SK-N-SH treated with all-trans-retinoic acid at 6 μM for 48 hours (cell line): ENCODE measurements around the gene LAP3.
A peak's percentile ranks its signal among the peaks of the same experiment; 100 is the strongest.

Experiments
- ATAC-seq: fragments of 200-7000 bp; cut with Tn5 transposase; 3 replicates; pipeline ENCODE4 v1.9.1; 2020; ENCODE audit warnings: mild to moderate bottlenecking, moderate library complexity
- ARNTL ChIP-seq: fragments of 450-650 bp; formaldehyde crosslinking; IDR thresholded peaks from 2 replicates; pipeline ENCODE4 v1.5.0; 2020; ENCODE audit warnings: low read depth, mild to moderate bottlenecking, moderate library complexity, borderline replicate concordance
- BACH2 ChIP-seq: fragments of 250-450 bp; sonication (Bioruptor Pico); IDR thresholded peaks from 2 replicates; pipeline ENCODE4 v1.9.0; 2021; ENCODE audit warnings: mild to moderate bottlenecking, borderline replicate concordance
- CSDC2 ChIP-seq: fragments of 250-450 bp; sonication (Bioruptor Pico); IDR thresholded peaks from 2 replicates; pipeline ENCODE4 v1.5.0; 2020; ENCODE audit warnings: mild to moderate bottlenecking, moderate library complexity
- ESRRG ChIP-seq: fragments of 250-450 bp; sonication (Bioruptor Pico); IDR thresholded peaks from 2 replicates; pipeline ENCODE4 v1.6.1; 2021; ENCODE audit warnings: mild to moderate bottlenecking
- GLIS3 ChIP-seq: fragments of 250-450 bp; sonication (Bioruptor Pico); IDR thresholded peaks from 2 replicates; pipeline ENCODE4 v1.5.0; 2020; ENCODE audit warnings: mild to moderate bottlenecking, moderate library complexity
- ISL1 ChIP-seq: fragments of 250-450 bp; sonication (Bioruptor Pico); IDR thresholded peaks from 2 replicates; pipeline ENCODE4 v2.1.2; 2022; ENCODE audit warnings: mild to moderate bottlenecking, moderate library complexity
- OSR1 ChIP-seq: fragments of 250-450 bp; sonication (Bioruptor Pico); IDR thresholded peaks from 2 replicates; pipeline ENCODE4 v1.8.0; 2022; ENCODE audit warnings: moderate library complexity, mild to moderate bottlenecking, inconsistent platforms
- PPARA ChIP-seq: fragments of 250-450 bp; sonication (Bioruptor Pico); IDR thresholded peaks from 2 replicates; pipeline ENCODE4 v1.5.0; 2020; ENCODE audit warnings: mild to moderate bottlenecking, borderline replicate concordance
- SNAI2 ChIP-seq: fragments of 250-450 bp; sonication (Bioruptor Pico); IDR thresholded peaks from 2 replicates; pipeline ENCODE4 v1.5.0; 2020; ENCODE audit warnings: mild to moderate bottlenecking, moderate library complexity
- TCF4 ChIP-seq: fragments of 250-450 bp; sonication (Bioruptor Pico); IDR thresholded peaks from 2 replicates; pipeline ENCODE4 v1.8.0; 2021; ENCODE audit warnings: mild to moderate bottlenecking, moderate library complexity, borderline replicate concordance
- TOX ChIP-seq: fragments of 250-450 bp; sonication (Bioruptor Pico); IDR thresholded peaks from 2 replicates; pipeline ENCODE4 v1.8.0; 2021; ENCODE audit warnings: mild to moderate bottlenecking, moderate library complexity, borderline replicate concordance
- ZC3H10 ChIP-seq: fragments of 250-450 bp; sonication (Bioruptor Pico); IDR thresholded peaks from 2 replicates; pipeline ENCODE4 v1.5.1; 2021; ENCODE audit warnings: mild to moderate bottlenecking, moderate library complexity
- ZFP3 ChIP-seq: fragments of 250-450 bp; sonication (Bioruptor Pico); IDR thresholded peaks from 2 replicates; pipeline ENCODE4 v1.5.0; 2020; ENCODE audit warnings: mild to moderate bottlenecking, moderate library complexity
- ZFP30 ChIP-seq: fragments of 450-650 bp; formaldehyde crosslinking; IDR thresholded peaks from 2 replicates; pipeline ENCODE4 v1.5.0; 2022; ENCODE audit warnings: mild to moderate bottlenecking, moderate library complexity
- ZNF565 ChIP-seq: fragments of 450-650 bp; formaldehyde crosslinking; conservative IDR thresholded peaks from 2 replicates; pipeline ENCODE4 v1.5.0; 2020; ENCODE audit warnings: low read depth, mild to moderate bottlenecking, moderate library complexity
- ZNF70 ChIP-seq: fragments of 450-650 bp; formaldehyde crosslinking; IDR thresholded peaks from 2 replicates; pipeline ENCODE4 v1.5.0; 2020; ENCODE audit warnings: mild to moderate bottlenecking, moderate library complexity
- ZNF8 ChIP-seq: fragments of 450-650 bp; formaldehyde crosslinking; IDR thresholded peaks from 2 replicates; pipeline ENCODE4 v1.5.0; 2020; ENCODE audit warnings: mild to moderate bottlenecking, moderate library complexity
- TF ChIP-seq, protein P1 (sequence below): fragments of 250-450 bp; sonication (Bioruptor Pico); IDR thresholded peaks from 2 replicates; pipeline ENCODE4 v1.5.1; 2021; ENCODE audit warnings: mild to moderate bottlenecking, moderate library complexity
- TF ChIP-seq, protein P2 (sequence below): fragments of 250-450 bp; sonication (Bioruptor Pico); IDR thresholded peaks from 2 replicates; pipeline ENCODE4 v1.8.0; 2021; ENCODE audit warnings: low read depth, mild to moderate bottlenecking, moderate library complexity, borderline replicate concordance
- TF ChIP-seq, protein P3 (sequence below): fragments of 250-450 bp; sonication (Bioruptor Pico); IDR thresholded peaks from 2 replicates; pipeline ENCODE4 v1.5.1; 2020; ENCODE audit warnings: low read depth, mild to moderate bottlenecking, moderate library complexity
- TF ChIP-seq, protein P4 (sequence below): fragments of 250-450 bp; sonication (Bioruptor Pico); IDR thresholded peaks from 2 replicates; pipeline ENCODE4 v1.8.0; 2020; ENCODE audit warnings: mild to moderate bottlenecking, moderate library complexity, borderline replicate concordance

The LAP3 gene

DNA sequence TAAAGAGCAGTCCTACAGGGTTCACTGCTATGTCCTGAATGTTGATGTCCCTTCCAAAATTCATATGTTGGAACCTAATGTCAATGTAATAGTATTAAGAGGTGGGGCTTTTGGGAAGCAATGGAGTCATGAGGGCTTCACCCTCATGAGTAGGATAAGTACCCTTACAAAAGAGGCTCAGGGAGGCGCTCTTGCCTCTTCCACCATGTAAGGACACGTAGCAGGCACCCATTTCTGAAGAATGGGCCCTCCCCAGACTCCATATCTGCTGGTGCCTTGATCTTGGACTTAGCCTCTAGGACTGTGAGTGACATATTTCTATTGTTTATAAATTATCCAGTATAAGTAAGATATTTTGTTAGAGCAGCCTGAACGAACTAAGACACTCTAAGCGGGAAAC is 53.2 kb downstream of the LAP3 start:
- ATAC-seq, result no peak
- no peak for TF ChIP-seq ZFP30

DNA sequence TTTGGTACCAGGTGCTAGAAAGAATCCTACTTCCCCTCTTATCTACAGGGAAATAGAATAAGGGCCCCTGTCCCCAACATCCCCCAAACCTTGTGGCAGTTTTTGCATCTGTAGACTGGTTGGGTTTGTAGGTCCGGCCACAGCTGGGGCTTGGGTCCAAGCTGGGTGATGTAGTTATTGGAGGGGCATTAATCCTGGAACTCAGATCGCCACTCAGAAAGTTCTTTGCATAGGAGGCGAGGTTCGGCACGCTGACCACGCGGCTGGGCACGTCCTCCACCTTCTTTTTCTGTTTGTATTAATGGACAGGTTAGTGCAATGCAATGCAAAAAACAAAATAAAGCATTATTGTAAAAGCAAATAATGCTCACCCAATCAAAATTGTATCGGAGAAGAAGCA is 56.6 kb downstream of the LAP3 start:
- no peak for TF ChIP-seq ZNF8 (CRISPR knock-in tag)
- TF ChIP-seq, protein P1, sequence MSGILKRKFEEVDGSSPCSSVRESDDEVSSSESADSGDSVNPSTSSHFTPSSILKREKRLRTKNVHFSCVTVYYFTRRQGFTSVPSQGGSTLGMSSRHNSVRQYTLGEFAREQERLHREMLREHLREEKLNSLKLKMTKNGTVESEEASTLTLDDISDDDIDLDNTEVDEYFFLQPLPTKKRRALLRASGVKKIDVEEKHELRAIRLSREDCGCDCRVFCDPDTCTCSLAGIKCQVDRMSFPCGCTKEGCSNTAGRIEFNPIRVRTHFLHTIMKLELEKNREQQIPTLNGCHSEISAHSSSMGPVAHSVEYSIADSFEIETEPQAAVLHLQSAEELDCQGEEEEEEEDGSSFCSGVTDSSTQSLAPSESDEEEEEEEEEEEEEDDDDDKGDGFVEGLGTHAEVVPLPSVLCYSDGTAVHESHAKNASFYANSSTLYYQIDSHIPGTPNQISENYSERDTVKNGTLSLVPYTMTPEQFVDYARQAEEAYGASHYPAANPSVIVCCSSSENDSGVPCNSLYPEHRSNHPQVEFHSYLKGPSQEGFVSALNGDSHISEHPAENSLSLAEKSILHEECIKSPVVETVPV (CRISPR knock-in tag), result no peak
- TF ChIP-seq, all 23 proteins: peak for 0
- ATAC-seq, result no peak

DNA sequence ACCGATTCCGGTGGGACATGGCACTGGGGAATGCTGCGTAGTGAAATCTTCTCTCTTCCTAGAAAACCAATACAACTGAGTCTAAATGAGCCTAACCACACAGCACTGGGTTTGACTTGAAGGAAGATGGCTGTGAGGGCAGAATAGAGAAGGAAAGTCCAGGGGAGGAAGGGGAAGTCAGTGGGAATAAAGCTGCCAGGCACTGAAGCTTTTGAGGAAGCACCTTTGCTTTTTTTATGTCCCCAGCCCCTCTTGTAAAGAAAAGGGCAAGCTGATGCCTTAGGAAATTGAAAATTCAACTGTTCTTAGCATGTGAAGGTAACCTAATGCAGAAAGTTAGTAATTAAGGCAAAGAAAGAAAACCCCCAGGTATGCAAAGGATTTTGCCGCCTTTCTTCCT is 58.1 kb downstream of the LAP3 start:
- TF ChIP-seq ZNF70 (CRISPR knock-in tag) (no peak), ISL1 (CRISPR knock-in tag) (no peak)
- TF ChIP-seq, all 23 proteins: peak for 0
- no peak for ATAC-seq

DNA sequence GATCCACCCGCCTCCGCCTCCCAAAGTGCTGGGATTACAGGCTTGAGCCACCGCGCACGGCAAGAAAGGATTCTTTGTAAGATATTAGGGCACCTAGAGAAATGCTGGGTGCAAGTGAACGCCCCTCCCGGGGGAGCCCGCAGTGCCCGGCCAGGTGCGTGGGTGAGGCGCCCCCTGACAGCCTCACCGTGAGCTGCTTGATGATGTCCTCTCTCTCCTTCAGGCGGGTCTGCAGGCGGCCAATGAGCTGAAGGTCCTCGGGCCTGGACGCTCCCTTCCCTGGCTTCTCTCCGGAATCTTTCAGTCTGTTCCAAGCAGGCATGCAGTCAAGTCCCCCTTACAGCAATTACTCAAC is 59.3 kb downstream of the LAP3 start:
- peak; percentile 31 for ATAC-seq
- TF ChIP-seq PPARA (CRISPR knock-in tag) (no peak), GLIS3 (no peak), ARNTL (no peak), ZNF565 (no peak), ZFP30 (no peak), BACH2 (CRISPR knock-in tag) (no peak), TCF4 (no peak), CSDC2 (no peak), OSR1 (CRISPR knock-in tag) (no peak), SNAI2 (CRISPR knock-in tag) (no peak), ZFP3 (no peak), ISL1 (CRISPR knock-in tag) (no peak)
- TF ChIP-seq, protein P1 (CRISPR knock-in tag), result no peak
- TF ChIP-seq, protein P2, sequence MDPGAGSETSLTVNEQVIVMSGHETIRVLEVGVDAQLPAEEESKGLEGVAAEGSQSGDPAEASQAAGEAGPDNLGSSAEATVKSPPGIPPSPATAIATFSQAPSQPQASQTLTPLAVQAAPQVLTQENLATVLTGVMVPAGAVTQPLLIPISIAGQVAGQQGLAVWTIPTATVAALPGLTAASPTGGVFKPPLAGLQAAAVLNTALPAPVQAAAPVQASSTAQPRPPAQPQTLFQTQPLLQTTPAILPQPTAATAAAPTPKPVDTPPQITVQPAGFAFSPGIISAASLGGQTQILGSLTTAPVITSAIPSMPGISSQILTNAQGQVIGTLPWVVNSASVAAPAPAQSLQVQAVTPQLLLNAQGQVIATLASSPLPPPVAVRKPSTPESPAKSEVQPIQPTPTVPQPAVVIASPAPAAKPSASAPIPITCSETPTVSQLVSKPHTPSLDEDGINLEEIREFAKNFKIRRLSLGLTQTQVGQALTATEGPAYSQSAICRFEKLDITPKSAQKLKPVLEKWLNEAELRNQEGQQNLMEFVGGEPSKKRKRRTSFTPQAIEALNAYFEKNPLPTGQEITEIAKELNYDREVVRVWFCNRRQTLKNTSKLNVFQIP (CRISPR knock-in tag), result no peak
- TF ChIP-seq, protein P3, sequence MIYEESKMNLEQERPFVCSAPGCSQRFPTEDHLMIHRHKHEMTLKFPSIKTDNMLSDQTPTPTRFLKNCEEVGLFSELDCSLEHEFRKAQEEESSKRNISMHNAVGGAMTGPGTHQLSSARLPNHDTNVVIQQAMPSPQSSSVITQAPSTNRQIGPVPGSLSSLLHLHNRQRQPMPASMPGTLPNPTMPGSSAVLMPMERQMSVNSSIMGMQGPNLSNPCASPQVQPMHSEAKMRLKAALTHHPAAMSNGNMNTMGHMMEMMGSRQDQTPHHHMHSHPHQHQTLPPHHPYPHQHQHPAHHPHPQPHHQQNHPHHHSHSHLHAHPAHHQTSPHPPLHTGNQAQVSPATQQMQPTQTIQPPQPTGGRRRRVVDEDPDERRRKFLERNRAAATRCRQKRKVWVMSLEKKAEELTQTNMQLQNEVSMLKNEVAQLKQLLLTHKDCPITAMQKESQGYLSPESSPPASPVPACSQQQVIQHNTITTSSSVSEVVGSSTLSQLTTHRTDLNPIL, result no peak
- TF ChIP-seq, protein P4, sequence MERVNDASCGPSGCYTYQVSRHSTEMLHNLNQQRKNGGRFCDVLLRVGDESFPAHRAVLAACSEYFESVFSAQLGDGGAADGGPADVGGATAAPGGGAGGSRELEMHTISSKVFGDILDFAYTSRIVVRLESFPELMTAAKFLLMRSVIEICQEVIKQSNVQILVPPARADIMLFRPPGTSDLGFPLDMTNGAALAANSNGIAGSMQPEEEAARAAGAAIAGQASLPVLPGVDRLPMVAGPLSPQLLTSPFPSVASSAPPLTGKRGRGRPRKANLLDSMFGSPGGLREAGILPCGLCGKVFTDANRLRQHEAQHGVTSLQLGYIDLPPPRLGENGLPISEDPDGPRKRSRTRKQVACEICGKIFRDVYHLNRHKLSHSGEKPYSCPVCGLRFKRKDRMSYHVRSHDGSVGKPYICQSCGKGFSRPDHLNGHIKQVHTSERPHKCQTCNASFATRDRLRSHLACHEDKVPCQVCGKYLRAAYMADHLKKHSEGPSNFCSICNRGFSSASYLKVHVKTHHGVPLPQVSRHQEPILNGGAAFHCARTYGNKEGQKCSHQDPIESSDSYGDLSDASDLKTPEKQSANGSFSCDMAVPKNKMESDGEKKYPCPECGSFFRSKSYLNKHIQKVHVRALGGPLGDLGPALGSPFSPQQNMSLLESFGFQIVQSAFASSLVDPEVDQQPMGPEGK (CRISPR knock-in tag), result no peak

DNA sequence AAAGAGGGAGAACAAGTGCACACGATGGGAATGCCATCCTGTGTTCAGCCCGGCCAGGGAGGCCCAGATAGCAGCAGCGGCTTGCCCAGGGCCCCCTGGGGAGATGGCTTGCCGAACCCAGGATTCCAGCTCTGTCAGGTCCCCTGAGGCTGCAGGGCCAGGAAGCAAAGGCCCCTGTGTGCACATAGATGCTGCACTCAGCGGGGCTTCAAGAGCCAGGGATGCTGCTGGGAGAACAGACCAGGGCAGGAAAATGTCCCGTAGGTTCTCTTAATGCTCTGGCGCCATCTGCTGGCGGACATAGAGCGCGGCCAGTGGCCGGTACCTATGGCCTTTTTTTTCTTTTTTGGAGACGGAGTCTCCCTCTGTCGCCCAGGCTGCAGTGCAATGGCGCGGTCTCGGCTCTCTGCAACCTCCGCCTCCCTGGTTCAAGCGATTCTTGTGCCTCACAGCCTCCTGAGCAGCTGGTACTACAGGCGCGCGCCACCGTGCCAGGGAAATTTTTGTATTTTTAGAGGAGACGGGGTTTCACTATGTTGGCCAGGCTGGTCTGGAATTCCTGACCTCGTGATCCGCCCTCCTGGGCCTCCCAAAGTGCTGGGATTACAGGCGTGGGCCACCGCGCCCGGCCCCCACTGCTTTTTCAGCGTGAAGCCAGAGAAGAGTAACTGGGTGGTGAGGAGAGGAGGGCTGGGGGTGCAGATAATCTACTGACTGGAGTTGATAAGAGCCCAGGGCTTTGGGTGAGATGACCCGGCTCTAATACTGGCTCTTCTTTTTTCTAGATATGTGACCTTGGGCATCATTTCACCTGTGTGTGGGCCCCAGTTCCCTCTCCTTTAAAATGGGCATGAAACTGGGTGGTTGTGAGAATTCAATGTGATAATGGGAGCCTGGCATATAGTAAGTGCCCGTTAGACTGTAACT is 60.0 kb downstream of the LAP3 start:
- peak; percentile 97 for ATAC-seq
- no peak for TF ChIP-seq ZC3H10
- TF ChIP-seq ARNTL, result no peak
- TF ChIP-seq OSR1 (CRISPR knock-in tag), result no peak
- no peak for TF ChIP-seq GLIS3
- TF ChIP-seq ZNF8 (CRISPR knock-in tag), result no peak
- TF ChIP-seq ESRRG (CRISPR knock-in tag), result no peak
- TF ChIP-seq TOX (CRISPR knock-in tag), result no peak
